ENCODE measurements around the gene MBTPS1.

The MBTPS1 gene

GRCh38 chr16:84088695-84089395 is 27.9 kb downstream of the MBTPS1 start:
- Histone ChIP-seq H3K4me1 (ENCODE audit: control insufficient read depth in 1 of 2, insufficient read depth in 2 of 2, low read length in 2 of 2) (peaks cover 12 to 17% of the 10 kb centered on the region in 2 donors), H3K27me3 (ENCODE audit: control insufficient read depth in 1 of 2, insufficient read depth in 2 of 2, low read length in 2 of 2) (no peaks in the 10 kb centered on the region), H3K9me3 (ENCODE audit: control insufficient read depth in 1 of 2, low read length in 2 of 2) (no peaks in the 10 kb centered on the region), H3K27ac (ENCODE audit: low read depth, low read length) (no peak overlapping the region), H3K4me3 (ENCODE audit: low read depth in 1 of 2, low read length in 2 of 2) (no peak overlapping the region), H3K36me3 (ENCODE audit: control insufficient read depth in 1 of 2, insufficient read depth in 2 of 2, low read length in 2 of 2) (peaks cover 36 to 89% of the 10 kb centered on the region in 2 donors), H3K9ac (ENCODE audit: low read depth in 1 of 2, low read length in 2 of 2) (no peak overlapping the region)

GRCh38 chr16:84087466-84088151 is 29.1 kb downstream of the MBTPS1 start:
- Histone ChIP-seq H3K4me3 (ENCODE audit: low read depth in 1 of 2, low read length in 2 of 2) (no peak overlapping the region), H3K4me1 (ENCODE audit: control insufficient read depth in 1 of 2, insufficient read depth in 2 of 2, low read length in 2 of 2) (peaks cover 12 to 17% of the 10 kb centered on the region in 2 donors), H3K9me3 (ENCODE audit: control insufficient read depth in 1 of 2, low read length in 2 of 2) (no peaks in the 10 kb centered on the region), H3K27me3 (ENCODE audit: control insufficient read depth in 1 of 2, insufficient read depth in 2 of 2, low read length in 2 of 2) (no peaks in the 10 kb centered on the region), H3K36me3 (ENCODE audit: control insufficient read depth in 1 of 2, insufficient read depth in 2 of 2, low read length in 2 of 2) (peaks cover 29 to 84% of the 10 kb centered on the region in 2 donors), H3K27ac (ENCODE audit: low read depth, low read length) (no peak overlapping the region), H3K9ac (ENCODE audit: low read depth in 1 of 2, low read length in 2 of 2) (no peak overlapping the region)

GRCh38 chr16:84087001-84087400 is 29.7 kb downstream of the MBTPS1 start:
- H3K36me3 ChIP-seq (ENCODE audit: control insufficient read depth in 1 of 2, insufficient read depth in 2 of 2, low read length in 2 of 2) = peaks cover 31 to 84% of the 10 kb centered on the region in 2 donors
- H3K27ac ChIP-seq (ENCODE audit: low read depth, low read length) = no peak overlapping the region

GRCh38 chr16:84086341-84086740 is 30.4 kb downstream of the MBTPS1 start:
- peaks cover 35 to 84% of the 10 kb centered on the region in 2 donors for H3K36me3 ChIP-seq (ENCODE audit: control insufficient read depth in 1 of 2, insufficient read depth in 2 of 2, low read length in 2 of 2)

More at GRCh38 chr16:84087001-84087400, 29.7 kb downstream of the MBTPS1 start:
- H3K9me3 ChIP-seq (ENCODE audit: control insufficient read depth in 1 of 2, low read length in 2 of 2) = no peaks in the 10 kb centered on the region
- no peaks in the 10 kb centered on the region for H3K27me3 ChIP-seq (ENCODE audit: control insufficient read depth in 1 of 2, insufficient read depth in 2 of 2, low read length in 2 of 2)
- no peak overlapping the region for H3K9ac ChIP-seq (ENCODE audit: low read depth in 1 of 2, low read length in 2 of 2)
- no peak overlapping the region for H3K4me3 ChIP-seq (ENCODE audit: low read depth in 1 of 2, low read length in 2 of 2)
- peaks cover 12 to 17% of the 10 kb centered on the region in 2 donors for H3K4me1 ChIP-seq (ENCODE audit: control insufficient read depth in 1 of 2, insufficient read depth in 2 of 2, low read length in 2 of 2)

GRCh38 chr16:84085773-84086172 is 31.0 kb downstream of the MBTPS1 start:
- H3K4me3 ChIP-seq (ENCODE audit: low read depth in 1 of 2, low read length in 2 of 2) = no peak overlapping the region
- H3K36me3 ChIP-seq (ENCODE audit: control insufficient read depth in 1 of 2, insufficient read depth in 2 of 2, low read length in 2 of 2) = peaks cover 40 to 85% of the 10 kb centered on the region in 2 donors
- H3K27me3 ChIP-seq (ENCODE audit: control insufficient read depth in 1 of 2, insufficient read depth in 2 of 2, low read length in 2 of 2) = no peaks in the 10 kb centered on the region
- no peak overlapping the region for H3K9ac ChIP-seq (ENCODE audit: low read depth in 1 of 2, low read length in 2 of 2)
- no peaks in the 10 kb centered on the region for H3K9me3 ChIP-seq (ENCODE audit: control insufficient read depth in 1 of 2, low read length in 2 of 2)
- peaks cover 12 to 17% of the 10 kb centered on the region in 2 donors for H3K4me1 ChIP-seq (ENCODE audit: control insufficient read depth in 1 of 2, insufficient read depth in 2 of 2, low read length in 2 of 2)
- H3K27ac ChIP-seq (ENCODE audit: low read depth, low read length) = no peak overlapping the region

More at GRCh38 chr16:84086341-84086740, 30.4 kb downstream of the MBTPS1 start:
- Histone ChIP-seq H3K27me3 (ENCODE audit: control insufficient read depth in 1 of 2, insufficient read depth in 2 of 2, low read length in 2 of 2) (no peaks in the 10 kb centered on the region), H3K9ac (ENCODE audit: low read depth in 1 of 2, low read length in 2 of 2) (no peak overlapping the region), H3K9me3 (ENCODE audit: control insufficient read depth in 1 of 2, low read length in 2 of 2) (no peaks in the 10 kb centered on the region), H3K4me3 (ENCODE audit: low read depth in 1 of 2, low read length in 2 of 2) (no peak overlapping the region), H3K27ac (ENCODE audit: low read depth, low read length) (no peak overlapping the region), H3K4me1 (ENCODE audit: control insufficient read depth in 1 of 2, insufficient read depth in 2 of 2, low read length in 2 of 2) (peaks cover 12 to 17% of the 10 kb centered on the region in 2 donors)

- Histone ChIP-seq H3K9ac (ENCODE audit: low read depth in 1 of 2, low read length in 2 of 2) (no peak overlapping the region), H3K4me3 (ENCODE audit: low read depth in 1 of 2, low read length in 2 of 2) (no peak overlapping the region), H3K36me3 (ENCODE audit: control insufficient read depth in 1 of 2, insufficient read depth in 2 of 2, low read length in 2 of 2) (peaks cover 40 to 85% of the 10 kb centered on the region in 2 donors), H3K27ac (ENCODE audit: low read depth, low read length) (no peak overlapping the region), H3K4me1 (ENCODE audit: control insufficient read depth in 1 of 2, insufficient read depth in 2 of 2, low read length in 2 of 2) (peaks cover 12 to 17% of the 10 kb centered on the region in 2 donors), H3K27me3 (ENCODE audit: control insufficient read depth in 1 of 2, insufficient read depth in 2 of 2, low read length in 2 of 2) (no peaks in the 10 kb centered on the region), H3K9me3 (ENCODE audit: control insufficient read depth in 1 of 2, low read length in 2 of 2) (no peaks in the 10 kb centered on the region)
Observed at GRCh38 chr16:84085271-84085667, 31.5 kb downstream of the MBTPS1 start.

GRCh38 chr16:84084570-84085270 is 32.0 kb downstream of the MBTPS1 start:
- no peak overlapping the region for H3K27ac ChIP-seq (ENCODE audit: low read depth, low read length)
- H3K27me3 ChIP-seq (ENCODE audit: control insufficient read depth in 1 of 2, insufficient read depth in 2 of 2, low read length in 2 of 2) = no peaks in the 10 kb centered on the region
- no peaks in the 10 kb centered on the region for H3K9me3 ChIP-seq (ENCODE audit: control insufficient read depth in 1 of 2, low read length in 2 of 2)
- no peak overlapping the region for H3K4me3 ChIP-seq (ENCODE audit: low read depth in 1 of 2, low read length in 2 of 2)
- H3K4me1 ChIP-seq (ENCODE audit: control insufficient read depth in 1 of 2, insufficient read depth in 2 of 2, low read length in 2 of 2) = peaks cover 12 to 17% of the 10 kb centered on the region in 2 donors
- no peak overlapping the region for H3K9ac ChIP-seq (ENCODE audit: low read depth in 1 of 2, low read length in 2 of 2)
- peaks cover 42 to 85% of the 10 kb centered on the region in 2 donors for H3K36me3 ChIP-seq (ENCODE audit: control insufficient read depth in 1 of 2, insufficient read depth in 2 of 2, low read length in 2 of 2)

GRCh38 chr16:84082835-84083569 is 33.7 kb downstream of the MBTPS1 start:
- no peaks in the 10 kb centered on the region for H3K27me3 ChIP-seq (ENCODE audit: control insufficient read depth in 1 of 2, insufficient read depth in 2 of 2, low read length in 2 of 2)
- peaks cover 45 to 81% of the 10 kb centered on the region in 2 donors for H3K36me3 ChIP-seq (ENCODE audit: control insufficient read depth in 1 of 2, insufficient read depth in 2 of 2, low read length in 2 of 2)
- no peak overlapping the region for H3K27ac ChIP-seq (ENCODE audit: low read depth, low read length)
- H3K9me3 ChIP-seq (ENCODE audit: control insufficient read depth in 1 of 2, low read length in 2 of 2) = no peaks in the 10 kb centered on the region
- no peak overlapping the region for H3K4me3 ChIP-seq (ENCODE audit: low read depth in 1 of 2, low read length in 2 of 2)
- H3K9ac ChIP-seq (ENCODE audit: low read depth in 1 of 2, low read length in 2 of 2) = no peak overlapping the region
- H3K4me1 ChIP-seq (ENCODE audit: control insufficient read depth in 1 of 2, insufficient read depth in 2 of 2, low read length in 2 of 2) = peaks cover 1 to 7% of the 10 kb centered on the region in 2 donors

- Histone ChIP-seq H3K4me3 (ENCODE audit: low read depth in 1 of 2, low read length in 2 of 2) (no peak overlapping the region), H3K27ac (ENCODE audit: low read depth, low read length) (no peak overlapping the region), H3K9ac (ENCODE audit: low read depth in 1 of 2, low read length in 2 of 2) (no peak overlapping the region), H3K36me3 (ENCODE audit: control insufficient read depth in 1 of 2, insufficient read depth in 2 of 2, low read length in 2 of 2) (peaks cover 42 to 74% of the 10 kb centered on the region in 2 donors), H3K9me3 (ENCODE audit: control insufficient read depth in 1 of 2, low read length in 2 of 2) (no peaks in the 10 kb centered on the region), H3K27me3 (ENCODE audit: control insufficient read depth in 1 of 2, insufficient read depth in 2 of 2, low read length in 2 of 2) (no peaks in the 10 kb centered on the region), H3K4me1 (ENCODE audit: control insufficient read depth in 1 of 2, insufficient read depth in 2 of 2, low read length in 2 of 2) (no peaks in the 10 kb centered on the region)
Observed at GRCh38 chr16:84082110-84082509, 34.6 kb downstream of the MBTPS1 start.
